ENCODE data around the gene C2orf69.

DNA sequence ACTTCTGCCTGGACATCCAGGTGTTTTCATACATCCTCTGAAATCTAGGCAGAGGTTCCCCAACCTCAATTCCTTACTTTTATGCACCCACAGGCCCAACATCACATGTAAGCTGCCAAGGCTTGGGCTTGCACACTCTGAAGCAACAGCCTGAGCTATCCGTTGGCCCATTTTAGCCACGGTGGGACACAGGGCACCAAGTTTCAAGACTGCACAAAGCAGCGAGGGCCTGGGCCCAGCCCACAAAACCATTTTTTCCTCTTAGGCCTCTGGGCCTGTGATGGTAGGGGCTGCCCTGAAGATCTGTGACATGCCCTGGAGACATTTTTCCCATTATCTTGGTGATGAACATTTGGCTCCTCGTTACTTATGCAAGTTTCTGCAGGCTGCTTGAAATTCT is 5.9 kb downstream of the C2orf69 start:
- TF ChIP-seq POLR2AphosphoS5 (IDR thresholded peaks at IDR 0.05): no peak
- TF ChIP-seq POLR2A (IDR thresholded peaks at IDR 0.05): no peak
- TF ChIP-seq, protein P1, sequence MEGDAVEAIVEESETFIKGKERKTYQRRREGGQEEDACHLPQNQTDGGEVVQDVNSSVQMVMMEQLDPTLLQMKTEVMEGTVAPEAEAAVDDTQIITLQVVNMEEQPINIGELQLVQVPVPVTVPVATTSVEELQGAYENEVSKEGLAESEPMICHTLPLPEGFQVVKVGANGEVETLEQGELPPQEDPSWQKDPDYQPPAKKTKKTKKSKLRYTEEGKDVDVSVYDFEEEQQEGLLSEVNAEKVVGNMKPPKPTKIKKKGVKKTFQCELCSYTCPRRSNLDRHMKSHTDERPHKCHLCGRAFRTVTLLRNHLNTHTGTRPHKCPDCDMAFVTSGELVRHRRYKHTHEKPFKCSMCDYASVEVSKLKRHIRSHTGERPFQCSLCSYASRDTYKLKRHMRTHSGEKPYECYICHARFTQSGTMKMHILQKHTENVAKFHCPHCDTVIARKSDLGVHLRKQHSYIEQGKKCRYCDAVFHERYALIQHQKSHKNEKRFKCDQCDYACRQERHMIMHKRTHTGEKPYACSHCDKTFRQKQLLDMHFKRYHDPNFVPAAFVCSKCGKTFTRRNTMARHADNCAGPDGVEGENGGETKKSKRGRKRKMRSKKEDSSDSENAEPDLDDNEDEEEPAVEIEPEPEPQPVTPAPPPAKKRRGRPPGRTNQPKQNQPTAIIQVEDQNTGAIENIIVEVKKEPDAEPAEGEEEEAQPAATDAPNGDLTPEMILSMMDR (IDR thresholded peaks at IDR 0.05): no peak

Measured in breast epithelium (tissue), 3 donors.